Measurements from ENCODE around the gene LRRN4. TPM values are rescaled to one million over a fixed set of nuclear protein-coding genes. Genes with fewer than 3 reads are reported as not detected.

The LRRN4 gene
- polyA plus RNA-seq (2014; cell fraction: cytosol; rRNA removed): 3.2 and 4.2 TPM in 2 replicates
- polyA plus RNA-seq (2014; cell fraction: nucleus; rRNA removed): 3.1 and 4.6 TPM in 2 replicates

DNA sequence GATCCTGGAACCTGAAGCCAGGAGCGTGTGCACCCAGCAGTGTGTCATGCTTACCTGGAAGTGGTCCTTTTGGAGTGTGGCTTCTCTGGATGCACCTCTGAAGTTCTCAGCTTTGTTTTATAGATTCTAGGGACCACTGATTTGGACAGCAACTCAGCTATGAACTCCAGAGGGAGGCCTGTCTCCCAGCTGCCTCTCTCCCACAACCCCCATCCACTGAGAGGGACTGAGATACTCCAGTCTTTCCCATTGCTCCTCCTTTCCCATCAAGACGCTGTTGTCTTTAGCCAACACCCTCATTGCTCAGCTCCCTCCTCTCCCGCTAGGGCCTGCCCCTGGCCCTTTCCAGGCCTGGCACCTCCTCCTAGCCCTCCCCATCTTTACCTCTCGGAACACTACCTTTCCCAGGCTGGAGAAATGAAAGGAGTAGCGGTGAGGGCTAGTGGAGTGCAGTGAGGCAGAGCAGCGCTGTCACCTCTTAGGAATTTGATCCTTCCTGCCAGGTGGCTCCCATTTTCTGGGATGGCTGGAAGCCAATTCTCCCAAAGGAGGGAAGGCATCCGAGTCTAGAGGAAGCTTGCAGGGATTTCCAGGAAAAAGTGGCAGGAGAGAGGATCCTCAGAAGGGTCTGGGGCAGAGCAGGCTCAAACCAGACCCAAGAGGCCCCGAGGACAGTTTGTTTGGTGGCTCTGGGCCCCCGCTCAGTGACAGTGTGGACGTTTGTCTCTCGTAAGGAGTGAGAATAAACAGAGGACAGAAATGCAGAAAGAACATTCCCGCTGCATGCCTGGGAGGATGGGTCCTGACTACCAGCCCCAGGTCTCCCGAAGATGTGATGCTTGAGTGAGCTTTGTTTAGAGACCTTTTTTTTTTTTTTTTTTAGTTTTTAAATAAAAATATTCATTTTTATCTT lies at the start of gene LRRN4:
LRRN4 (minus strand) TSS at position 285 of the 913 bp plus-strand sequence. CDS start 1,261 bp downstream, outside the sequence.
- DNase-seq (ENCODE audit: low spot score): peak; percentile 80

DNA sequence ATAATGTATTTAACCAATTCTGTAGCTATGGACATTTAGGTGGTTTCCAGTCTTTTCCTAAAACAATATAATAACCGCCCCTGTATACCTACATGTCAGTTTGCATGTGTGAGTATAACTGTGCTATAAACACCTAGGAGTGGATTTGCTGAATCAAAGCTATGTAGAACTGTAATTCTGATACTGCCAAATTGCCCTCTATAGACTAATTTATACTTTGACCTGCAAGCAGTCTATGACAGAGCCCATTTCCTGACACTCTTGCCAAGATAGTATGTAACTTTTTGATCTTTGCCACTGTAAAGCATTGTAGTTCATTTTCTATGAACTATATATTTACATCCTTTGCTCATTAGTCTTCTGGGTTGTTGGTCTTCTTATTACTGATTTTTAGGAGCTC lies 49.4 kb upstream of the LRRN4 start:
- DNase-seq (ENCODE audit: low spot score): no peak

DNA sequence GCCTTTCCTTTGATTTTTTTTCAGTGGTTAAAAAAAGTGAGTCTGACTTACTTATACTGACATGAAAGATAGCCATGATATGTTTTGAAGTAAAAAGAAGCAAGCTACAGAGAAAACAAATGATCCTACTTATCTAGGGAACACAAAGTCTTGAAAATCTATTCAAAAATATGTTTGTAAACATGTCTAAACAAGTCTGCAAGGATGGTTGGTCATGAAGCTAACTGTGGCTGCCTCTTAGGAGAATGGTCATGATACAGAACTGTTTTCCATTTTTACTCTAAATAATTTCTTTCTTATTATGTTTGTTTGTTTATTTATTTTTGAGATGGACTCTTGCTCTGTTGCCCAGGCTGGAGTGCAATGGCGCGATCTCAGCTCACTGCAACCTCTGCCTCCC lies 47.5 kb upstream of the LRRN4 start:
- DNase-seq (ENCODE audit: low spot score): no peak

DNA sequence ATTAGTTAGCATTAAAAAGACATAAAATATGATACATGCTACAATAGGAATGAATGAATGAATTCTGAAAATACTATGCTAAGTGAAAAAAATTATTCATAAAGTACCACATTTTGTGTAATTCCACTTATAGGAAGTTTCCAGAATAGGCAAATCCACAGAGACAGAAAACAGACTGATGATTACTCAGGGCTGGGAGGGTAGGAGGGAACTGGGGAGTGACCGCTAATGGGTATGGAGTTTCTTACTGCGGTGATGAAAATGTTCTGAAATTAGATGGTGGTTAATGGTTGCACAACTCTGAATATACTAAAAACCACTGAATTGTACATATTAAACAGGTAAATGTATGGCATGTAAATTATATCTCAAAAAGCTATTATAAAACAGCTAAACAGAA lies 46.4 kb upstream of the LRRN4 start:
- DNase-seq (ENCODE audit: low spot score): no peak

DNA sequence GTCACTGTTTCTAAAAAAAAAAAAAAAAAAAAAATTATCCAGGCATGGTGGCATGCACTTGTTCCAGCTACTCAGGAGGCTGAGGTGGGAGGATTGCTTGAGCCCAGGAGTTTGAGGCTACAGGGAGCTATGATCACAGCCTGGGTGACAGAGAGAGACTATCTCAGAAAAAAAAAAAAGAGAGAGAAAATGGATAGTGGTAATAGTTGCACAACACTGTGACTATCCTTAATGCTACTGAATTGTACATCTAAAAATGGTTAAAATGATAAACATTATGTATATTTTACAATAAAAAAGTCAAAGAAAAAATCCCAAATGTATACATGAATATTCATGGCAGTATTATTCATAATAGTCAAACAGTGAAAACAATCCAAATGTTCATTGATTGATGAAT lies 46.0 kb upstream of the LRRN4 start:
- DNase-seq (ENCODE audit: low spot score): no peak

DNA sequence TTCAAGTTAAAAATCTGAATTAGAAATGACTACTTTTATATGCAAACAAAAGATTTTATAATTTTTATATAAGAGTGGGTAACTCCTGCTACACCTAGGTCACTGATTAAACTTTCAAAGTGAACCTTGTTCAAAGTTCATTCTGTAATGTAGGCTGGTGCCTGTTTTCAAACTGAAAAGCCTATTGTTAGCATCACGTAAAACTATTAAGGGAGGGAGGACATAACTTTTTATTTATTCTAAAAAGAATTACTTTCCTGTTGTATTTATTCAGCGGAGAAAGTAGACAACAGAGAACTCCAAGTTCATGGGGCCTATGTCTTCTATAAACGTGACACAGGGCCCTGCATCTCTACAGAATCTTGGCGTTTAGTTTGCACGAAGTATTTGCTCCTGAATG lies 41.5 kb upstream of the LRRN4 start:
- DNase-seq (ENCODE audit: low spot score): no peak

DNA sequence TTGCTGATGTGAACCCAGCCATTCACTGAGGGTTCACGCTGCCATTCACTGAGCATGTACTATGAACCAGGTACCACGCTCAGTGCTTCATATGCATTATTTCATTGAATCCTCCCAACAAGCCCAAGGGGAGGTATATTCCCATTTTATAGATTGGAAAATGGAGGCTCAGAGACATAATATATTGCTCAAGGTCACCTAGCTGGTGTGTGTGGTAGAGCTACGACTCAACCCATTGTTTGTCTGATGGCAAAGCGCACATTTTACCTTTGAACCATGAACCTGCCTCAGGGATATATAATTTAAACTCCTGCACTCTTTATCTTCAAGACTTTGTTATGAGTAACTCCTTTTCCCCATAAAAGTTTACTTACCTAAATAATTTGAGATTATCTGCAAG lies 40.7 kb upstream of the LRRN4 start:
- DNase-seq (ENCODE audit: low spot score): no peak

DNA sequence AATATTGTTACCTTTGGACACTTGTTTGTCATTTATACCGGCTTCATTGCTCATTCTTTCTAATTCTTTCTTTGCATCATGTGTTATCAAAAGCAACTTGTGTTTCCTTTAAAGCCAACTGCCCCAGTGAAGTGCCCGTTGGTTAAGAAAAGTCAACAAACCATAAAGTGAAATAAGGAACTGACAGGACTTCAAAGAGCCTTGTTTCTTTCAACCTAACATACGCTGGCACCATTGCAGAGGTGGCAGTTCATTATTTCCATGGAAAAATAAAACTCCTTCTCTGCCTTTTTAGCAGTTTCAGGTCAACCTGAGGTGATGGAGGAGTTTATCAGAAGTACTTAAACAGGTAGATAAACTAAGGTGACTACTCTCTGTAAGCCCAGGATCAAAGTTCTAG lies 40.2 kb upstream of the LRRN4 start:
- DNase-seq (ENCODE audit: low spot score): no peak

DNA sequence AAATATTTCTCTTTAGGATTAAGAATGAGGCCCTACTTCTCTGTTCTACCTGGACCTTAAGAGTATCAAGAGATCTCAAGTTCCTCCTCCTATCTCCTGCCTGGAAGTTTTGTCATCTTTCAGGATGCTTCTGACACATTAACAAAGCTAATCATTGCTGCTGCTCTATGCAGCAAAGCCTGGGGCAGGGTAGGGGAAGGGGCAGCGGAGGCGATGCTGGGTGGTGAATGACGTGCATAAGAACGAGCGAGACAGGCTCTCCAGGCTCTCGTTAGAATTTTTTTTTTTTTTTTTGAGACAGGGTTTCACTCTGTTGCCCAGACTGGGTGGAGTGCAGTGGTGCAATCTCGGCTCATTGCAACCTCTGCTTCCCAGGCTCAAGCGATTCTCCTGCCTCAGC lies 37.8 kb upstream of the LRRN4 start:
- no peak for DNase-seq (ENCODE audit: low spot score)

DNA sequence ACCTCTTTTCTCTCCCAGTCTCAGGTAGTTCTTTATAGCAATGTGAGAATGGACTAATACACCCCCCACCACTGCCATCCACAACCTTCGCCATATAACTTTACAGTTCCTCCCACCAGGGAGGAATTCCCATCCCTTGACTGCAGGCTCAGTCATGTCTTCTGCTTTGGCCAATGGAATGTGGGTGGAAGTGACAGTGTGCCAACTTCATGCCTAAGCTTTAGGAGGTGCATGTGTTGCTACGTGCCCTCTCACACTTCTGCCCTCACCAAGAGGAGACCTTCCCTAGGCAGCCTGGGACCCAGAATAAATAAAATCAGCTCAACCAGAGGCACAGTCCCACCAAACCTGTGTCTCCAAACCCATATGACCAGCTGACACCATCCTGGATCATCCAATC lies 33.0 kb upstream of the LRRN4 start:
- DNase-seq (ENCODE audit: low spot score): no peak

DNA sequence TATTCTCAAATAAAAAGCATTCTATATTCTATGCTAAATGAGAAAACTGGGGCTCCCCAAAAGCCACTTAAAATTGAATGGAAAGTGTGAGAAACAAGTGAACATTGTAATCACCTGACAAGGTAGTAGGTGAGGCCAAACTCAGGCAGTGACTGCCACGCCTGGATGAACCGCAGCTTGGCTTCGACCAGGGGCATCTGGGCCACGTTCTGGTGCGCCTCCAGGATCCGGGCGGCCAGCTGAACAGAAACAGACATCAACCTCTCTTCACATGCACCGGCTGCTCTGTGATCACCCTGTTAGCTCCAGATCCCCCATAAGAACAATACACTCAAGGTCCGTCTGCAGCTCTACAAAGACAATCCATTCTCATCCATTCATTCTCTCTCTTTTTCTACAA lies 30.1 kb upstream of the LRRN4 start:
- DNase-seq (ENCODE audit: low spot score): no peak

DNA sequence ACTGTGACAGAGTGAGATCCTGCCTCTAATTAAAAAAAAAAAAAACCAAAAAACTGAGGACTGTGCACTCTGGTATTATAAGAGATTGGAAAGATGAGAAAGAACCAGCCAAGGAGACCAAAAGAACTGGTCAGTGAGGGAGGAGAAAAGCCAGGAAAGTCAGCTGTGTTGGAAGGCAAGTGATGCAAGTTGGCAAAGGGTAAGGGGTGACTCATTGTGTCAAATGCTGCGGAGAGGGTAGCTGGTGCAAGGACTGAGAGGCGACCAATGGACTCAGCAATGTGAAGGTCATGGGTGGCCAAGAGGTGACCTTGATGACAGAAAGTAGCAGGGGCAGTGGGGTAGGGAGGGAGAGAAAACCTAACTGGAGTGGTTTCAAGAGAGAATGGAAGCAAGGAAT lies 27.4 kb upstream of the LRRN4 start:
- DNase-seq (ENCODE audit: low spot score): no peak

DNA sequence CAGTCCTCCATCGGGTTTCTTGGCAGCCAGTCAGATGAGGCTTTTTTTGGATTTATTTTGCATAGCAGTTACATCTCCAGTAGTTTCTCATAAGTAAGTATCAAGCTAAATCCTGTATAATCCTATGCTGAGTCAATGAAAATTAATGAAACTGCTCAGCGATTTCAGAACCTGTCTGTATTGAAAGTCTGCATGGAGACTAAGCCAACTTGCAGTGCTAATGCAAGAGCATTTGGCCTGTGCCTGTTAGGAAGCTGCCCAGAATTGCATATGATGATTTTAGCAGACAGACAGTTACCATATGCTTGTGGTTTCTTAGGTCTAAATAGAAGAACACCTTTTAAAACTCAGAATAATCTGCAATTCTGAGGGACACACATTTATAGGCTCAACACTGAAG lies 25.2 kb upstream of the LRRN4 start:
- no peak for DNase-seq (ENCODE audit: low spot score)

DNA sequence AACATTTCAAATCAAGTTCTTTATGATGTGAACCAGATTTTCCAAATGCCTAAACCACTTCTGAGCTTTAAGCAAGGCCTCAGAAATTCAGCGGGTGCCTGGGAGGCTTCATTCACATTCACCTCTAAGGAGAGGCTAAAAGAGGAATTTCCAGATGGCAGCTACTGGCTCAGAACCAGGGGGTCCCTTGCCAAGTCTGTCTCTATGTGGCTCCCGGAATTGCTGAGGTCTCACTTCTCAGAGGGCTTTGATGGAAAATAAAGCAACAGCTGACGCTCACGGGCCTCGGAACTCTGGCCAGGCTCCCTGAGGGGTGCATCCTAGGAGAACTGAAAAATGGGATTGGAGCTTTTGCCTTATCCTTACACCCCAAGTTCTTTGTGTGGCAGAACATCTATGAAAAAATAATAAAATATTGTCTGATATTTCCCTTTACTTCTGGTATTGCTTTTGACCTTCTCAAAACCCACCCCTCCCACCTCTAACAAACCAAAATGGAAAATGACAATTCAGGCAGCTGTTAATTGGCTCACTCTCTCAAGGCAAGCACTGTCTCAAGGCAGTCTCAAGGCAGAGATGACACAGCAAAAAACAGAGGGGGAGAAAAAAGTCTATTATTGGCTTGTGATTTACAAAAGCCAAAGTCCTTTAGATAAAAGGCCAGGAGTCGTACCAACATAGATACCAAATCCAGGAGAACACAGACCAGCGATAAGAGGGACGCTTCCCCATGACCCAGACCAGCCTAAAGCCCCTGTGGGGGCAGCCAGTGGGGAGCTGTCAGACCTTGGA lies 21.8 kb upstream of the LRRN4 start:
- DNase-seq (ENCODE audit: low spot score): no peak

DNA sequence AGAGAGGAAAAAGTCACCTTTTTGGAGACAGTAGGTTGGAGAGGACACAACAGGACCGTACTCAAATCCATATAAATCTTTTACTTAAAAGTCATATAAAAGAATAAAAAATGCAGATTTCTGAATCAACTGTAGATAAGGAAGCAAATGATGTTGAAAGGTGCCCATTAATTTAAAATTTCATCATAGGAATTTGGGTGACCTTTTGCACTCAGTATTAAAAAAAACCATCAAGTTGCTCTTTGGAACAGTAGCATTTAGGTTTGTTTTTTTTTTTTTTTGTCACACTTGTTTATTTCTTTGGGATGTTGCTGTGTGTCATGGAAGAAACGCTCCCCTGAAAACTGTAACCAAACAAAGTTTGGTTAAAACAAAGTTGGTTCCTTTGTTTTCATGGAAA lies 20.9 kb upstream of the LRRN4 start:
- no peak for DNase-seq (ENCODE audit: low spot score)

DNA sequence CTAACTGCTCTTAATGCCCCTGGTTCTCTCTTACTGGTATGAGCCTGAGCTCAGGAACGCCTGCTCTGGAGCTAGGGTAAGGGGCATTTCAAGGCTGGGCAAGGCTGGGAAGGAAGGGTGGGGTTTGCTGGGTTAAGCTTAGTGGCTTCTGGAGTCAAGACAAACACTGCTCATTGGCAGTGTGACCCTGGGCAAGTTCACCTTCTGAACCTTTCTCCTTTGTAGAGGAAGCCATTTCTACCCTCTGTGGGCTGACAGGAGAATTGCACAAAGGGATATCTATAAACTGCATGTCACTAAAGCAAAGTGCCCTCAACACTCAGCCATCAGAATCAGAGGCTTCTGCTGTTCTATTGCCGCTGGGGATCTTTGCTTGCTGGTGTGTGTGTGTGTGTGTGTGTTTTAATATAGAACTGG lies 20.3 kb upstream of the LRRN4 start:
- peak; percentile 58 for DNase-seq (ENCODE audit: low spot score)

DNA sequence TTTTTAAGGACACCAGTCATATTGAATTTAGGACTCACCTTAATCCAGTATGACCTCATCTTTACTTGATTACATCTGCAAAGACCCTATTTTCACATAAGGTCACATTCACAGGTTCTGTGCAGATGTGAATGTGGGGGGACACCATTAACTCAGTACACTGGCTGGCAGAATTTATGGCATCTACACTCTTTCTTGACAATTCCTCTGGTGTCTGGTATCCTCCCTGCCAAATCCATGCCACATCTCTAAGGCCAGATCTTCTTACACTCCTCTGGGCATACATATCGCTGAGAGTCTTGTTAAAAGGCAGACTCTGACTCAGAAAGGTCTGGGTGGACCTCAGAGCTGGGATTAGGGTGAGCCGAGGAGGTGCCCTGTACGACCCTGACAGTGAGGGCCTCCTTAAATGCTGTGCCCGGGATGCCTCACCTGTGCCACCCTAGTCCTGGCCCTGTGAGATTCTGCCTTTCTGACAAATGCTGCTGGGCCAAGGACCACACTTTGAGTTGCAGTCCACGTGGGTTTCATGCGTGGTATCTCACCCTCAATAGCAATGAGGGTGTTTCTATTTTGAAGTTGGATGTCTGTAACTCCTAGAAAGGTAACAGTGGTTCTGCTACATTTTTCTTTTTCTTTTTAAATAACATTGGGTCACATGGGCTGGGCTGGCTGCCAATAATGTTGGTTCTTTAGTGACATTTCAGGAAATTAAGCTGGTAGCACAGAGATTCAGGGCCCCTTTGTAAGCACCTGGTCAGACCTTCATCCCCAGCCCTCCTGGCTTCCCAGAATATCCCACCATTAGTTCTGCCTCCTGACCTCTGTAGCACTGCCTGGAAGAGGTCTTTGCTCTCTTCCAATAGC lies 17.2 kb upstream of the LRRN4 start:
- no peak for DNase-seq (ENCODE audit: low spot score)

DNA sequence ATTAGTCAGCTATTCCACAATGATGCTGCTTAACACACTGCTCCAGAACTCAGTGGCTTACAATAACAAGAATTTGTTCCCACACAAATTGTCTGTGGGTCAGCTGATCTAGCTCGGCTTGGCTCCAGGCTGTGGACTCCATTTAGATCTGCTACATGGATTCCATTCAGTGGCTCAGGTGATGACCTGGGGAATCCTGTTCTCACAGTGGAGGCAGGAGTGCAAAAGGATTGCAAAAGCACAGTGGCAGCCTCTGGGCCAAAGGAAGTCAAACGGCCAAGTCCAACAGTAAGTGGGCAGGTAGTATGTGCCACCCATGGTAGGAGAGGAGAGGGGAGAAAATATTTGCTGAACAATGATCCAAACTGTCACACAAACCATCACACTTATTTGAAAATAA lies 15.8 kb upstream of the LRRN4 start:
- no peak for DNase-seq (ENCODE audit: low spot score)

DNA sequence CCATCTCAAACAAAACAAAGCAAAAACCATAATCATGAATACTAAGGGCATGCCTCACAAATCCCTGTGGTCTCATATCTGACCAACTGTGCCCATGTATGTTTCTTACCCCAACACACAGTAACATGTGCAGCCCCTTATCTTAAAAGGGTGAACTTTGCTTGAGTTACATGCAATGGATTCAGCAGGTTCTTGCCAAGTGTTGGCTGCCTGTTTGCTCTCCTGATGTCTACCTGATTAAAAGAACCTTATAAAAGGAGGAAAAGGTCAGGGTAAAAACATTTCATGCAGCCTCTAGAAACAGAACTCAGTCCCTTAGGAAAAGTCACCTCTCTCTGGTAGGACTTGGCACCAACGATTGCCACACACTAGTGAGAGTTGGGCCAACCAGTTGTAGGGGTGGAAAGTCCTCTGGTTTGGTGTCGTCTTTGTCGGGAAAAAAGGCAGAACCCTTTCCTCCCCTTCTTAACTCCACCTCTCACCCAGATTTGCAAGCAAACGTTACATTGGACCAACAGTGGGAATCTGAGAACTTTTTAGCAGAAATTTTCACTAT lies 14.0 kb upstream of the LRRN4 start:
- no peak for DNase-seq (ENCODE audit: low spot score)

DNA sequence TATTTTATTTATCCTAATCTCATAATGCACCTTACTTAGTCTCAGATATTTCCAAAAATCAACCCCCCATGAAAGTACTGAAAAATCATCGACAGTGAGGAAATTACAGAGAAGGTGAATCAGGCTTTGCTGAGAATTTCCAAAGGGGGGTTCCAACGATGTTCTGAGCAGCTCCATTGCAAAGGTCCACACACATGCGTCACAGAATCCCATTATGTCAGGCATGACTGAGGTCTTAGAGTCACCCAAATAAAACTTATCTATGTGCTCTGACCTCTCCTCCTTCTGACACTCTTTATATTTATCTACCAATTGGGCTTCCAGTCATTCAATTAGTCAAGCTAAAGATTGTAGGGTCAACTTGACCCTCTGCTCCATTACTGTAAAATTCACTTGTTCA lies 12.7 kb upstream of the LRRN4 start:
- DNase-seq (ENCODE audit: low spot score): no peak

DNA sequence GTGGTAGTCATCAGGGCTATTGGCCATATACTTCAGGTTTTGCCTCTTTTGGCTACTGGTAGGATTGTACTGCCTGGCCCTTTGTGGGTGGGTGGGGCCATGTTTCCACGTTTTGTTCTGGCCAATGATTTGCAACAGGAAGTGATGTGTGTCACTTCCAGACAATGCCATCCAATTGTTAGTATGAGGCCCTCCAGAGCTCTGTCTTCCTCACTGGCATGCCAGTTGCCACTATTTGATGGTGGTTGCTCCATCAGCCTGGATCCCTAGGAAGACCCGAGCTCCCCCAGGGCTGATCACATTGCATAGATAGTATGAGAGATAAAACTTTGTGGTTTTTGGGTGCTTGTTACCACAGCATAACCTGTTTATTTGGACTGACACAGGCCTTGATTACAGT lies 7.7 kb upstream of the LRRN4 start:
- DNase-seq (ENCODE audit: low spot score): no peak
